Stimulated activated CD8-positive, alpha-beta memory T cell treated with anti-CD3 and anti-CD28 coated beads, Interleukin-2, amount 100 ng/mL, for 1 hour (primary cell): Measurements from ENCODE around the gene EDRF1.
"Not testable (repeated sequence)": the region's sequence is repeated elsewhere in the genome, so short reads cannot be mapped to it uniquely, and the experiment has no call there.

Experiments used
- DNase-seq, 2 donors: peaks; one replicate each; pipeline ENCODE4 v3.0.0-alpha.2; 2020; ENCODE audit warnings: low read depth in 2 of 2

The EDRF1 gene

DNA sequence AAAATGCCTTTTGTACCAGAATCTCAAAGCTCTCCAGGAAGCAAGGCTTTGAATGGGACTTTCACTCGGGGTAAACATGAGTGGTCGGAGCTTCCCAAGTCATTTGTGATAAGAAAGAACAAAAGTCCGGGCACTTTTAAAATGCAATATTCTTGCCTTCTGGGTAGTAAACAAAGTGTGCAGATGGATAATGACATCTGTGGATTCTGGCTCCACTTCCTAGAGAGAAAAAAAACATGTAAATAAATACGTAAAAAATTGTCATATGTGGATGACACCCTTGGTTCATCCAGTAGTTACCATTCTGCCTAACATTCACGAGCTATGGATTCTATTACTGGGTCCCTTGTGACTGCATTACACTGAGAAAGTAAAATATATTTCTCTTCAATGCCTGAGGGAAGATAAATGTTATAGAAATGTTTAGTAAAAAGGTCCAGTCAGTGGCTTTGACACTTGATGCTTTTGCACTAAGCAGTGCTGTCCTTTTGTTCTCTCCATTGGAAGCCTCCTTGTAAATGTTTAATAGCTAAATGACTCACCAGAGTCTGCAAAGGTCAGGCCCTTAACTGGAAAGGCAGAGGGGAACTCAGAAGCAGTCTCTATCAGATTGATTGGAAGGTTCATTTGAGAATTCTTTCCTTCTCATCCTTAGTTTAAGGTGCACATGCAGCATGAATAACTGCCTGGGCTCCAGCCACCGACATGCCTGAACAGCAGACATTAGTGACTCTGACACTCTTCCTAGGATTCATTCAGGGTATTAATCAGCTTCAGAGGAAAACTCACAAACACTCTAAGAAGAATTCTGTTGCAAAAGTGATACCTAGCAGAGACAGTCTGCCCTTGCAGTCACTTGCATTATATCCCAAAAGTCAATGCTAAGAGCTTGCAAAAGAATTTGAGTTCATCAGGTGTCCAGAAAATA lies 11.7 kb upstream of the EDRF1 start:
- DNase-seq: no peak

DNA sequence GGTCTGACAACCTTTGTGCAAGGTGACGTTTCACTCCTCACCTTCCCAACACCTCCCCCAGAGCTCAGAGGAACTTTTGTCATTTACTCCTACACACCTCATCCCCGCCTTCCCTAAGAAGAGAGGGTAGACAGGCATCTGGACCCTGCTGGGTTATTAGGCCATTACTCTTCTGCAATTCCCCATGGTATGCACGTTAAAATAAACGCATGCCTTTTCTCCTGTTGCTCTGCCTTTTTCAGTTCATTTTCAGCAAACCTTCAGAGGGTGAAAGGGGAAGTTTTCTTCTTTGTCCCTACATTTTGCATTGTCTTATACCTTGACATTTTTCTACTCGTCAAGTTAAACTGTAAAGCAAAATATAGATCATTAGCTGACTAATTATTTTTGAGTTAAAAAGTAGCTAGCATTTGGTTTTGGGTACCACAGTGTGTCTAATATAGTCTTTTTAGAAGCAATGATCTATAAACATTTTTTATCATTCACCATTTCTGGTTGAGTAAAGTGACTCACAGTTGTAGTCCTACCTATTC lies 10.5 kb upstream of the EDRF1 start:
- no peak for DNase-seq

DNA sequence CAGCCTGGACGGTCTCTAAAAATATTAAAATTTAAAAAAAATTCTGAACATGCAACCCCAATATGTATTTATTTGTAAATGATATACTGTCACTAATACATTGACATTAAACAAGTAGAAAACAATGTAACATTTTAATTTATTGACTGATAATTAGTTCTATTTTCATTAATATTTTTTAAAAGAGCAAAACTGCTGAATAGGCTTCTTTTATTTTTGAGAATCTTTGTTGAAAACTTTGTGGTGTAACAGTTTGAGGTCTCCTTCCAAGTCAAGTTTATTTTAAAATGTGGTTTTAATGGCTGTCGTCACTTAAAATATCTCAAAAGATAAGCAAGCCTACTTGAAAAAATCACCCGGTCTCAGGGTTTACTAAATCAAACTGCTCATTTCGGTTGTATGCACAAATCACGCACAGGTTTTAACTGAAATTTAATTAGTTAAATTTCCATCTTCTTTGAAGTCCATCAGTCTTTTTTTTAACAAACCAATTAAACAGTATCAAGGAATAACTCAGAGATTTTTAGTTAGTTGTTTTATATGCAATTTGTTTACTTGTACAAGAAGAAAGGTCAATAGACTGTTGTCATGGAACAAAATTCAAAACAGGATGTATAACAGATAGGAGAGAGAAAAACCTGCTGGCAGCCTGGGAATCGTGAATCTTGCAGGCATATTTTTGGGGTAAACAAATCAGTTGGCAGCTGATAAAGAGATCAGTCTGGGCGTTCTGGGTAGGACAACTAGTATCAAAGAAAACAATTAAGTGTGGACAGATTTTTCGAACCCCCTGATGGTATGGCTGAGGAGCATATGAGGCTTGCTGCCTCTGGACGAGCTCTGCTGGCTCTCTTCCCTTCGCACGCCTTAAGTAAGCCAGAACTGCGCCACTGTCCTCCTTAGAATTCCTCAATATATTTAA lies 9.7 kb upstream of the EDRF1 start:
- DNase-seq: no peak

DNA sequence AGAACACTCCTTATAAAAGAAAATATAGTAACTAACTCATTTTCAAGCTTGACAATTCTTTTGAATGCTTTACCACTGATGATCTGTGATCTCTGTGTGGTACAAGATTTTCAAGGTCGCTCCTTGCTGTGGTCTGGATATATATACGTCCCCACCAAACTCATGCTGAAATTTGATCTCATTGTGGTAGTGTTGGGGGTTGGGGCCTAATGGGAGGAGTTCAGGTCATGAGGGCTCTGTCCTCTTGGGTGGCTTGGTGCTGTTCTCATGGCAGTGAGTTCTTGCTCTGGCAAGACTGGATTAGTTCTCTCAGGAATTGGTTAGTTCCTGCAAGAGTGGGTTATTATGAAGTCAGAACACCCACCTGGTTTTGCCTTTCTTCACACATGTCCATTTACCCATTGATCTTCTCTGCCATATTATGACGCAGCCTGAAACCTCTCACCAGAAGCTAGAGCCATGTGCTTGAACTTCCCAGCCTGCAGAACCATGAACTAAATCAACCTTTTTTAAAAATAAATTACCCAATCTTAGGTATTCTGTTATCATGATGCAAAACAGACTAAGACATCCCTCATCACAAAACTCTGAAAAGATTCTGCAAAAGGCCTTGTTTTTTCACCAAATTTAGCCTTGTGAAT lies 8.3 kb upstream of the EDRF1 start:
- DNase-seq: no peak

GRCh38 chr10:125714728-125715127 lies 4.8 kb upstream of the EDRF1 start:
- DNase-seq: not testable (repeated sequence)

- DNase-seq: no peak
Measured at GRCh38 chr10:125720002-125720382, 483 bp downstream of the EDRF1 start.

DNA sequence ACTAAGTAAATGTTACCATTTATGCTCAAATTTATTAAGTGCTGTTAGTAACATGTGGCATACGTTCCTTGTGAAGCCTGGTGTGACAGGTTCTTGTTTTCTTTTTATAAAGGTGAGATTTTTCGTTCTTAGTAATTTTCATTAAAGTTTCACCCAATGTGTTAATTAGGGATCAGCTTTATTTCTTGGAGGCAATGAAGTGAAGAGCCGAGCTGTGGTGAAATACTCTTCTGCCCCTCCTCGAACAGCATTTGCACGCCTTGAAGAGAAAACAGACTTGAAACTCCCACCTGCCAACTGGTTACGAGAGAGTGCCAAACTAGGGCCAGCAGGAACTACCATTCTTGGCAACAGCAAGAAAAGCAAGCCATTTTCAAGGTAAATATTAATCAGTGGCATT lies 1.5 kb downstream of the EDRF1 start:
- DNase-seq: no peak

DNA sequence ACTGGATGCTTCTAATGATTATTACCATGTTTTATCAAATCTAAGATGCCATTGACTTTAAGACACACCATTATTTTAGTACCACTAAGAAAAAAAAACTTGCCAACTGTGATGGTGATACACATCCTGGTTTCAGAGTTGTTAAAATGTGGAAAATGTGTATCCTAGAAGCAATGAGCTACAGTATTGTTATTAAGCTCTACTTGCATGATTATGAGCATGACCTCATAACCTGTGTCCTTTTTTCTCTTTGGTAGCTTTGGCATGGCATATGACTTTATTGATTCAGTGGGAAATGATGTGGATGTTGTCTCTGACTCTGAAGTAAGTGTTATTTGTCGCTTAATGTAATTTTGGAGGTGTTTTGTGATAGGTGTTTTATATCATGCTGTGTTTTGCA lies 3.3 kb downstream of the EDRF1 start:
- DNase-seq: no peak

DNA sequence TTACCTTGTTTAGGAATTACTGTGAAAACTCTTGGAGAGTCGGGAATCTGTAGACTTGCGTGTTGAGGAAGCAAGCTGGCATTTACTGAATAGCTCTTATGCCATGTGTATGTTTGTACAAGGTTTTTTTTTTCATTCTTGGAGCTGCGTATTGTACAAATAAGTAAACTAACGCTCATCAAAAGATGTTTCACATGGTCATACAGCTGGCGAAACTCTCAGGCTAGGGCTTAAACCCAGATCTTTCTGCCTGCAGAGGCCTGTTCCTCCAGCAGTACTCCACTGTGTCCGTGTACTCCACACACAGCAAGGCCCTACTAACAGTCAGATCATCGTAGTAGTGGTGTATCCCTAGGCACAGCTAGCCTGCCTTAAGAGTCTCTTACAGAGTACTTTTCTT lies 7.4 kb downstream of the EDRF1 start:
- no peak for DNase-seq

GRCh38 chr10:125727436-125727835 lies 7.9 kb downstream of the EDRF1 start:
- no peak for DNase-seq

GRCh38 chr10:125734148-125734547 lies 14.6 kb downstream of the EDRF1 start:
- no peak for DNase-seq

- no peak for DNase-seq
Measured at GRCh38 chr10:125734823-125735222, 15.3 kb downstream of the EDRF1 start.

DNA sequence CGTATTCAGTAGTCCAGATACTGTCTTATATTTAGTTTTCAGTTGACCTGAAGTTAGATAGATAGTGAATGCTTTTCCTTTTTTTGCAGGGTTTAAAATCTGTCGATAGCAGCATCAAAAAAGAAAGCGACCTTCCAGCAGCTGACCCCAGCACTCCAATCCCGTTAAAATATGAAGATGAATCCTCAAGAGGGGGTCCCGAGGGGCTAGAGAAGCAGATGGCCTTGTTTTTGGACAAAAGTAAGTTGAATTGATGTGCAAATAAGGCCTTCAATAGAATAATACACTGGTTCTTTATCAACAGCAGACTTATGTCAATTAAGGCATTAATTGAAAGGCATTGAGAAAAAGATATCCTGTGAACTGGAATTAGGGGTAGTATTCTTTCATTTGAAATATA lies 18.7 kb downstream of the EDRF1 start:
- no peak for DNase-seq

- DNase-seq: no peak
Measured at GRCh38 chr10:125739994-125740679, 20.6 kb downstream of the EDRF1 start.

GRCh38 chr10:125742465-125742864 lies 23.0 kb downstream of the EDRF1 start:
- no peak for DNase-seq

DNA sequence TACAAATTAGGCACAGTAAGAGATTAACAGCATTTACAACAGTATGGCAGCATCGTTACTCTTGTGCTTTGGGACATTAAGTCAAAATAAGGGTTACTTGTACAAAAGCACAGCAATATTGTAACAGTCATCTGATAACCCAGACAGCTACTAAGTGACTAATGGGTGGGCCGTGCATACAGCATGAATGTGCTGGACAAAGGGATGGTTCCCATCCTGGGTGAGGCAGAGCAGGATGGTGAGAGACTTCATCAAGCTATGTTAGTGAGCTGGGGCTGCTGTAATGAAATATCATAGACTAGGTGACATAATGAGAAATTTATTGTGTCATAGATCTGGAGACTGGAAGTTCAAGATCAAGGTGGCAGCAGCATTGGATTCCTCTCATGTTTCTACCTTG lies 25.4 kb downstream of the EDRF1 start:
- DNase-seq: no peak

- DNase-seq: no peak
Measured at GRCh38 chr10:125747417-125747816, 27.9 kb downstream of the EDRF1 start.

DNA sequence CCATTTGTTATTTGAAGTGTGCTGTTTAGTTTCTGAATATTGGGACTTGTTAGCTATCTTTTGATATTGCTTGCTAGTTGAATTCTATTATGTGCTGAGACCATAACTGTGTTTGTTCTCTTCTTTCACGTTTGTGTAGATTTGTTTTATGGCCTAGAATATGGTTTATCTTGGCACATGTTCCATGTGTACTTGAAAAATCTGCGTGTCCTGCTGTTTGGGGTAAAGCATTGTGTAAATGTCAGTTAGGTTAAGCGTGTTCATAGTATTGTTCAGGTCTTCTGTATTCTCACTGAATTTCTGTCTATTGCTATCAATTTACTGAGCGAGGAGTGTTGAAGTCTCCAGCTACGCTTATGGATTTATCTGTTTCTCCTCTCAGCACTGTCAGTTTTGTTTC lies 36.7 kb downstream of the EDRF1 start:
- DNase-seq: no peak

DNA sequence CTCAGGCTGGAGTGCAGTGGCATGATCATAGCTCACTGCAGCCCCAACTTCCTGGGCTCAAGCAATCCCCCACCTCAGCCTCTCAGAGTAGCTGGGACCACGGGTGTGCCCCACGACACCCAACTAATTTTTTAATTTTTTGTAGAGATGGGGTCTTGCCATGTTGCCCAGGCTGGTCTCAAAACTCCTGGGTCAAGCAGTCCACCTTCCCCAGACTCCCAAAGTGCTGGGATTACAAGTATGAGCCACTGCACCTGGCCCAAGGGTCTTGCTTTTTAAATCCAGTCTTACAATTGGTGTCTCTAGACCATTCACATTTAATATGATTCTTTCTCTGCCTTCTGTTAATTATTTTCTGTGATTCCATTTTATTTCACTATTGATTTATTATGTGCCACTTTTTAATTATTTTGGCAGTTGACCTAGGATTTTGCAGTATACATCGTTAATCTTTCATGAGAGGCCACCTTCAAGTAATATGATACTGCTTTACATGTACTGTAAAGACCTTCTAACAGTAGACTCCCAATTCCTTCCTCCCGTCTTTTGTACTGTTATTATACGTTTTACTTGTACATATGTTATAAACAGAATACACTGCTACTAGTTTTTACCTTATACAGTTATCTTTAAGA lies 37.5 kb downstream of the EDRF1 start:
- DNase-seq: no peak

DNA sequence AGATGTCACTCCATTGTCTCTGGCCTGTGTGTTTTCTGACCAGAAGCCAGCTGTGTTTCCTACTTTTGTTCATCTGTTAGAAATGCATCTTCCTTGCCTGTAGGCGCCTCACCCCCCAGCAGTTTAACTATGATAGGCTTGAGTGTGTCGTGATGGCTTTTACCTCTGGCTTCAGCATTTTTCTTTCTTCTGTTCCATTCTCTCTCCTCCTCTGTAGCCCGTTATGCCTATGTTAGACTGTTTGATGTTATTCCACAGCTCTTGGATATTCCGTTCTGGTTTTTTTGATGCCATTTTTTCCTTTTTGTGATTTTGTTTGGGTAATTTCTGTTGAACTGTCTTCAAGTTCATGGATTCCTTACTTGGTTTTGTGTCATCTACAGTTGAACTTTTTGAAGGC lies 38.2 kb downstream of the EDRF1 start:
- DNase-seq: no peak

- DNase-seq: no peak
Measured at GRCh38 chr10:125761961-125762360, 42.5 kb downstream of the EDRF1 start.
